HL-60/S4 treated with phorbol 12-myristate 13-acetate at 8.2 ng/mL for 4 days and 3 days (cell line): ENCODE data around the gene CDKN2AIP.
"Not testable (repeated sequence)": the region's sequence is repeated elsewhere in the genome, so short reads cannot be mapped to it uniquely, and the experiment has no call there.

Source experiments
- in situ Hi-C: fragments of 300-500 bp; cut with MboI; formaldehyde crosslinking; loops from 2 replicates; pipeline ENCODE4 v1.15.0; 2022; ENCODE audit warnings: low sequenced_read_pairs

Gene CDKN2AIP

GRCh38 chr4:183413234-183414200 lies 30.9 kb upstream of the CDKN2AIP start:
- in situ Hi-C loops, result no loop called here

GRCh38 chr4:183416879-183417755 lies 27.3 kb upstream of the CDKN2AIP start:
- in situ Hi-C loops, result no loop called here

- in situ Hi-C loops, result no loop called here
Measured at GRCh38 chr4:183422962-183423631, 21.3 kb upstream of the CDKN2AIP start.

DNA sequence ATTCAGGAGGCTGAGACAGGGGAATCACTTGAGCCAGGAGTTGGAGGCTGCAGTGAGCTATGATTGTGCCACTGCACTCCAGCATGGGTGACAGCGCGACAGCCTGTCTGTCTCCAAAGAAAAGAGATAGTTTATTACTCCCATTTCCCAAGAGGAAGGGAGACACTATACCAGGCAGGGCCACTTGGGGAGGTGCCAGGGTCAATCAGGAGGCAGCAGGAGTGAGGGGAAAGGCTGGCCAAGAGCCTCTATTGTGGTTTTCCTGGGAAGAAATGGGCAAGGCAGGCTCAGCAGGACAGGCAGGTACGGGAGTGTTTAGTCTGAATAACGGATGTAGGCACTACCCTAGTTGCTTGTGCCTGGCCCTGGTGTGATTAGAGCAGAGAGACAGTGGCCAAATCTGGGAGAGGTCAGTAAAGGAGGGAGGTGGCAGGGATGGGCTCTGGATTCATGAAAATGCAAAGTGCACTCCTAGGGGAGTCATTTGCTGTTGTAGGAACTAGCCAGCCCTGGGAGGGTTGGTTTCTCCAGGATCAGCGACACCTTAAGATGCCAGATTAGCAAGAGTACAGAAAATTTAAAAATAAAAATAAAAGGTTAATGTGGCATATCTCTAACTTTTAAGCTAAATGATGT lies 20.2 kb upstream of the CDKN2AIP start:
- in situ Hi-C loops, result no loop called here

DNA sequence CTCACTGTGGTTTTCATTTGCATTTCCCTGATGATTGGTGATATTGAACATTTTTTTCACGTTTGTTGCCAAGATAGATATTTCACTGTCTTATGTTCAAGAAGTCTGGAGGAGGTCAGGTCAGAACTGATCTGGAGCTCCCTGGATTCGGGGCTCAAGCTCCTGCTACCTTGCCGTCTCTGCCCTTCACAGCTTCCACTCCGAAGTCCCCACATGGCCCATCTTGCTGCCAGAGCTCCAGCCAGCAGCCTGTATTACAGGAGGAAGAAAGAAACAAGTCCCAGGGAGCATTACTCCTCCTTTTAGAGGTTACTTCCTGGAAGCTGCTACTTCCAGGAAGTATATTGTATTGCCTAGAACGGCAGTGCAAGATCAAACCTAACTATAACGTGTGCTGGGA lies 17.9 kb upstream of the CDKN2AIP start:
- in situ Hi-C loops, result no loop called here

- in situ Hi-C loops, result no loop called here
Measured at GRCh38 chr4:183429489-183429888, 14.9 kb upstream of the CDKN2AIP start.

DNA sequence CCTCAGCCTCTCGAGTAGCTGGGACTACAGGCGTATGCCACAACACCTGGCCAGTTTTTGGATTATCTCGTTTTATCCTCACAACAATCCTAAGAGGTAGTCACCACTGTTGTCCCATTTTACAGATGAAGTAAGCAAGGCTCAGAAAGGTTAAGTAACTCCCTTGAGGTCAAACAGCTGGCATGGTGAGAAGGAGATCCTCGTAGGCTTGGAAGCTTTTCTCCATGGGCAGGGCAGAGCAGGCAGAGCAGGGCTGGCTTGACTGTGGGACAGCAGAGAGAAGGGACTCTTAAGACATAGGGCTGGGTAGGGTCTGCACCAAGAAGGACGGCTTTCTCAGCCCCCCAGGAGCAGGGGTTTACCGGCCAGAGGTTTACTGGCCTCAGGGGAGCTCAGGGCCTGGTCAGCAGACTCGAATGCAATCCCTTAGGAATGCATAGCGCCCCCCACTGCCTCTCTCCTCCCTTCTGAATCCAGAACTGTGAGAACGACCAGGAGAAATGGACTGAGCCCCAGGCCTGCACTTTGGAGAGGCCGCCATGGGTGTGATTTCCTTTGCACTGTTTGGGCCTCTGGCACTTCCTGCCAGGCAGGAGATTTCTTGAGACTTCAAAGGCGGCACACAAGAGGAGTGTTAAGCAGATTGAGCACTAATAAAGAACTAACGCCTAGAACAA lies 14.0 kb upstream of the CDKN2AIP start:
- in situ Hi-C loops, result no loop called here

DNA sequence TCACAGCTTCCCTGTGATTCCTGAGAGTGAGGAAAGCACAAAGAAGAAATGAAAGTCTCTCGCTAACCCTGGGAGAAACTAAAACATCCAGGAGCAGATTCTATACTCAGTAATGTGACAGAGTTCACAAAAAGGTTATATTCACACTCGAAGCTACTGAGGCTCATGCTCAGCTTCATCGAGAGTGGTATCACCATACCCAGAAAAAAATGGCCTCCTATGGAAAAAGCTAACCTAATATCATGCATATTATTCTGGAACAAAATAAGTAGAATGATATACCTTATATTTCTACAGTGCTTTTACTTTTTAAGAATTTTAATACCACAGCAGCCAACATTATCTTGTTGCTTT lies 13.5 kb upstream of the CDKN2AIP start:
- in situ Hi-C loops, result no loop called here

DNA sequence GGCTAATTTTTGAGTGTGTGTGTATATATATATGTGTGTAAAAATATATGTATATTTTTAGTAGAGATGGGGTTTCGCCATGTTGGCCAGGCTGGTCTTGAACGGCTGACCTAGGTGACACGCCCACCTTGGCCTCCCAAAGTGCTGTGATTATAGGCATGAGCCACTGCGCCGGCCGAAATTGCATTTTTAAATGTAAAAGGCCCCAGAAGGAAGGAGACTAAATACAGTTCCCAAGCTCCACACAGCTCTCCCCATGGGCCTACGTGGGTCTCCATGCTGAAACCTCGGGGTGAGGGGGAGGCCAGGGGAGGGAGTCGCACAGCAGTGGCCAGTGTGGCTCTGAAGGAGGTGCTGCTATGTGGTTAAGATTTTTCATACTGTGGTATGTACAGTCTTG lies 12.8 kb upstream of the CDKN2AIP start:
- in situ Hi-C loops, result no loop called here

DNA sequence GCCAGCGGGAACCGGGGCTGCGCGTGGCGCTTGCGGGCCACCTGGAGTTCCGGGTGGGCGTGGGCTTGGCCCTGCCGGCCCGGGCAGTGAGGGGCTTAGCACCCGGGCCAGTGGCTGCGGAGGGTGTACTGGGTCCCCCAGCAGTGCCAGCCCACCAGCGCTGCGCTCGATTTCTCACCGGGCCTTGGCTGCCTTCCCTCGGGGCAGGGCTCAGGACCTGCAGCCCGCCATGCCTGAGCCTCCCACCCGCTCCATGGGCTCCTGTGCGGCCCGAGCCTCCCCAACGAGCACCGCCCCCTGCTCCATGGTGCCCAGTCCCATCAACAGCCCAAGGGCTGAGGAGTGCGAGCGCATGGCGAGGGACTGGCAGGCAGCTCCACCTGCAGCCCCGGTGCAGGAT lies 11.3 kb upstream of the CDKN2AIP start:
- in situ Hi-C loops, result not testable (repeated sequence)

GRCh38 chr4:183434264-183434663 lies 10.2 kb upstream of the CDKN2AIP start:
- in situ Hi-C loops, result no loop called here

DNA sequence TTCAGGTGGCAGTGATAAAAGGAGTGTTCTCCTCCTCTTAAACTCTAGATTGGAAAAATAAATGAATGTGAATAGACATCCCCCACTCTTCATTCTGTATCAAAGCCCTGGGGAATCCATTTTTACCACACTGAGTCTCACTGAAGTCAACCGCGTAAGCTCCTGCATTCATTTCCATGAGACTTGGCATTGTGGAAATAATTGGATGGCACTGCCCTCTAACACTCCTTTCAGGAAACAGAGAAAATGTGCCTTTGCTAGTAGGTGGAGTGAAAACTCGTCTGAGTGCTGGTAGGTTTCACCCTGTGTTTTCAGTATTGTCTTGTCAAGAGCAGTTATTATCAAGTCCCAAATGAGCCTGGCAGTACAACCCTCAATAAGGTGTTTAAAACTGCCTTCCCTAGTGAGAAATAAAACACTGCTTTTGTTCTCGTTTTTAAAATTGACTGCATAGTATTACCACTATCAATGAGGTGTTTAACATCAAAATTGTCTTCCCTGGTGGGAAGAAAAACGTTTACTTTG lies 9.7 kb upstream of the CDKN2AIP start:
- in situ Hi-C loops, result no loop called here

DNA sequence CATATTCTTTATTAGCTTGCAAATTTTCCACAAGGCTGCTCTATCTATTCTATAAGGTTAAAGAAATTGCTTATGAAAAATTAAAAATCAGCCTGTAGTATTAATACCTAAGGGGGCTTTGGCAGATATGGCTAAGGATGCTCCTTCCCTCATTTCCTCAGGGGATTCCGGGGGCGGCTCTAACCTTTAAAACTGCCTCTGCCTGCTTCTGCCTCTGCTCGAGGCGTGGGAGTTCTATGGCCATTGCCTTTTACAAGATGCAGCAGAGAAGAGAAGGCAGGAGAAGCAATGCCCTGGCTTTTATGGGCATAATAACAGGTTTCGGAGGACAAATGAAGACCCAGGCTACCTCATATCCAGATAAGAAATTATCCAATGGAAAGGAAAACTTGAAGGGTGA lies 8.6 kb upstream of the CDKN2AIP start:
- in situ Hi-C loops, result no loop called here

- in situ Hi-C loops, result no loop called here
Measured at GRCh38 chr4:183436417-183436816, 8.0 kb upstream of the CDKN2AIP start.

DNA sequence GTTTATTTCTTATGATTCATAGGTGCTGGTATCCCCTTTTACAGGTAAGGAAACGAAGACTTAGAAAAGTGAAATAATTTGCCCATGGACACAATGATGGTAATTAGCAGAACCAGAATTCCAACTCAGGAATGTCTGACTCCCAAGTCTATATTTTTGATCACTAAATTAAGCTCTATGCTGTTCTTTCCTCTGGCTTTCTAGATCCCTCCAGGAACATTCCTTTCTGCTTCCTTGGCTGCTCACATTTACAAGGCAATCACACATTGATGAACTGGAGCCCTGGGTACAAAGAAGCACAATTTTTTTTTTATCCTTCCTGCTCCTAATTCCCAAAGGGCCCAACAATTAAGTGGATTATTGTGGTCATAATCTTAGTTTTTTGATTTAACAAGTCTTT lies 7.0 kb upstream of the CDKN2AIP start:
- in situ Hi-C loops, result no loop called here

DNA sequence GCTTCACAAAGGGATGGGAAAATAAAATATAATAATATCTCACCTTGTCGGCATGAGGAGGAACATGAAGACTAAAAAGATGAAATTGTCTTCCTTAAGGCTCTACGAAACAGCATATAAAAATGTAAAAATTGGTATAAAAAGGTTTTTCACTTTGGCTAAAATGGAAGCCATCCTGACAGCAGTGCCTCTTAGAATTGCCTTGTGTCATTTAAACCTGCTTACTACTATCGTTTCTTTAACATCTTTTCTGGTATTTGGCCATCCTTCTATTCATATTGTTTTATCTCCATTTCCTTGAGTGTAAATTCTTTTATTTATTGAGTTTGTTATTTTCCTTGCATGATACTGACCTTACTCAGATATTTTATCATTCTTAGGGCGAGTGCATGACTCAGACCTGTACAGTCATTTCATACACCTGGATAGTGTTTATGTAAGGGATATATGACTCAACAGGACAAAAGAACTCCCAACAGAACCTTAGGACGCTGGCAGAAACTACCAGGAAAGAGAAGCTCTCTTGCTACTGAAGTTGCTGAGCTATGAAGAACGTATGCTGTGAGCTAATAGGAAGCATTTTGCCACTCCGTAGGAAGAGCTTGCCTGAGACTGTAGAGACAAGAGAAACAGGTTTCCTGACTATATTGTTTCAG lies 5.8 kb upstream of the CDKN2AIP start:
- in situ Hi-C loops, result no loop called here

DNA sequence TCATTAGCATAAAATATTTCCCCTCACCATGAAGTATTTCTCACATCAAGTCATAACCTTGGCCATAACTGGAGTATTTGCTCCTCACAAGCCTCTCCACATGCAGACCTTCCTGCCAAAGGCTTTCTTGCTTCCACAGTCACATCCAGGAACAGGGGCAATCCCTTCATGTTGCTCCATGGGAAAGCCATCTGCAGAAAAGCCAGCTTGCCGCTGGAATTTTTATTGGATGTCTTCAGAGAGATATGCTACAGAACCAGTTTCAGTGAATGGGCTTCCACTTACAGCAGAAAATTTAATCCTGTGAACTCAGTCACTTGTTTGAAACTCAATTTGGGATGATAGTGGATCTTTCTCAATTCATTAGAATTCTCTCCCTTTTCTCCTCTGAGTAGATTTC lies 3.2 kb upstream of the CDKN2AIP start:
- in situ Hi-C loops, result no loop called here

- in situ Hi-C loops, result no loop called here
Measured at GRCh38 chr4:183443655-183444213, 702 bp upstream of the CDKN2AIP start.

DNA sequence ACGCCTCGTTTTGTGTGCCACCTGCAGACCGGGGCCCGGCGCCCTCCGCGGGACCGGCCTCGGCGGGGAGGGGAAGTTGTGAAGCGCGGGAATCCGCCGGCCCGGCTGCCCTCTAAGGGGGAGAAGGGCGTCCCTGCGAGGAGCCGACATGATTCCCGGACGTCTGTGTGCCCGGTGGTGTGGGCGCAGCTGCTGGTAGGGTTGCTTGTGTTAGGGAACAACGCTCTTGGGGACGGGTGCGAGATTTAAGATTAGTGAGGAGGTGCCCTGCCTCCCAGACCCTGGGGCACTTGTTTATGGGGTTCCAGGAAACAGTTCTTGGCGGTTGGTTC lies 627 bp downstream of the CDKN2AIP start:
- in situ Hi-C loops, result no loop called here
